SK-N-MC (cell line): ENCODE data around the gene GLYATL2.

Experiments used
- EZH2 ChIP-seq: fragments of 200-600 bp; sonication (generic); IDR thresholded peaks from one replicate; pipeline ENCODE4 v1.6.1; 2017; ENCODE audit warnings: antibody characterized with exemption
- POLR2AphosphoS5 ChIP-seq: IDR thresholded peaks from 2 replicates; pipeline ENCODE4 v1.6.1; 2012; ENCODE audit warnings: mild to moderate bottlenecking, low read depth, low read length, borderline replicate concordance

GRCh38 chr11:58813693-58814092, 30.8 kb downstream of the GLYATL2 start:
- TF ChIP-seq POLR2AphosphoS5, result no peak
- TF ChIP-seq EZH2, result no peak
